MV-4-11 (cell line): ENCODE data around the gene GFRA1.

Experiments used
- DNase-seq: peaks from one replicate; lab custom pipeline; 2025; lab: John Stamatoyannopoulos, UW

Gene GFRA1

DNA sequence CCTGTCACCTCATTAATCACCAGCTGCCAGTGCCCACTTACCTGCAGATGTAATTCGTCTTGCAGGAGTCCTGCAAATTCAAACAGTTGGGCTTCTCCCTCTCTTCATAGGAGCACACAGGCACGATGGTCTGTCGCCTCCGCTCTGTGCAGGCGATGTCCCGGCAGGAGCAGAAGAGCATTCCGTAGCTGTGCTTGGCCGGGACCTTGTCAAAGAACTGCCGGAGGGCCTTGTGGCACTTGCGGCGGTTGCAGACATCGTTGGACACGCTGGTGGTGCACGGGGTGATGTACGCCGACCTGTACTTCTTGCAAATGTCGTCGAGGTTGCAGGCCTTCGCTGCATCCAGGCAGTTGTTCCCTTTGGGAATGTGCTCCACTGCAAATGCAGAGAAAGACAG lies 147.8 kb downstream of the GFRA1 start:
- no peak for DNase-seq

DNA sequence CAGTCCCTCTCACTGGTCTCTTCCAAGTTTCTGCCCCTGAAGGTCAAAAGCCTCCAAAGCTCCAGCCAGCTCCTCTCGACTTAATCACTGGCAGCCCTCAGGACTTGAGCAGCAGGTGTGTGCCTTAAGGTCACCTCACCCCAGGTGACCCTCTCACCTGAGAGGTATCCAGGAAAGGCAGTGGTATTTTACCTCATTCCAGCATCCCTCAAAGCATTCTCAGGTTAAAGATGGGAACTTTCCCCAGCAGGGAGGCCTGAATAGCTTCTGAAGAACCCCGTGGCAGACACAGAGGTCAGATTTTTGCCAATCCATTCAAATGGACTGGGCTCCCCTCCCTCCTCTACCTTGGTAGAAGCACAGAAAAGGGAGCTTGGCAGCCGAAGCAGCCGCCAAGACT lies 148.2 kb downstream of the GFRA1 start:
- no peak for DNase-seq

DNA sequence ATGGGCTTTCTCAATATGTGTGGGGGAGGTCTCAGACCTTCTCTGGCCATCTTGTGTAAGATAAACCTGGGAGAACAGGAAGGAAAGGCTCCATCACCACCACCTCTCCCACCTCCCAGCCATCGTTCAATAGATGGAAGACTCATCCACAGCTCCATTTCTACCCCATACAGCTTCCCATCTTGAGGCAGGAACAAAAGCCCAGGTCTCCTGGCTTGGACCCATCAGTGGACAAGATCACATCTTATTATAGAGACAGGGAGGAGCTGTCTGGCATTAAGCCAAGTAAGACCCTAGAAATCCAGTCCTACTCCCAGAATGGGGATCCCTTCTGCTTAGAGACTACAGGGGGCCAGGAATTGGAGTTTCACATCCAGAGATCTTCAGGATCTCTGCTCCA lies 150.3 kb downstream of the GFRA1 start:
- DNase-seq, result no peak

DNA sequence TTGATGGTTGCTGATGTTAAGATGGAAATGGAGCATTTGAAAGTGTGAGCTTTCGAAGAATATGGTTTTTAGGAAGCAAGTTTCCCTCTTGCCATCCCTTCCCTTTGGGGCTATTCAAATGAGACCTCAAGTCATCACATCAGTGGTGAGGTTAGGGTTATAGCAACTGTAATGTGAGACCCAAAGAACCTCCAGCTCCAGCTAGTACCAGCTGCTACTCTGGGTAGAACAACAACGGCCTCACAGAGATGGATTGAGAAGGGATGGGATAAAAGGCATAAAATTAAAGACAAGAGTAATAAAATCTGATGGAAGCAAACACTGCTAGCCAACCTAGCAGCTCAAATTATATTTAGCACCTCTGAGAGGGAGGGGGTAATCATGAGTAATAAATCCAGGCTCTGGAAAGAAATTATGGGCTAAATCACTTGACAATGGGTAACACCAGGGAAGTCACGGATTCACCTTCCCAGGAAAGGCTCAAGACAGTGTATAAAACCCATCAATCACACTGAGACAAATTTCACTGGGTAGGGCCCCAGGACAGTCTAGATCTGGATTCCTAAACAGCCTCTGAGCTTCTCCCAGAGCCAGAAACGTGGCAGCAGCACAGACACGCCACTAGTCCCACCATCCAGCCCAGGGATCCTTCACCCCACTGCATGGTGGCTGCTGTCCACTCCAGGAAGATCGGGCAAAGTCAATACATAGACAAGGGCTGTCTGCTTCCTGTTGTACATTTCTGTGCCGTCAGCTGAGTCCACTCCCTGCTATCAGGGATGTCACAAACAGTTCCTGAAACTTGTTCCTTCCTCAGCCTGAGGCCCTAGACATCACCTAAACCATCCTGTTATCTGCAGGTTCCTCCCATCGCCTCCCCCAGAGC lies 151.1 kb downstream of the GFRA1 start:
- no peak for DNase-seq

DNA sequence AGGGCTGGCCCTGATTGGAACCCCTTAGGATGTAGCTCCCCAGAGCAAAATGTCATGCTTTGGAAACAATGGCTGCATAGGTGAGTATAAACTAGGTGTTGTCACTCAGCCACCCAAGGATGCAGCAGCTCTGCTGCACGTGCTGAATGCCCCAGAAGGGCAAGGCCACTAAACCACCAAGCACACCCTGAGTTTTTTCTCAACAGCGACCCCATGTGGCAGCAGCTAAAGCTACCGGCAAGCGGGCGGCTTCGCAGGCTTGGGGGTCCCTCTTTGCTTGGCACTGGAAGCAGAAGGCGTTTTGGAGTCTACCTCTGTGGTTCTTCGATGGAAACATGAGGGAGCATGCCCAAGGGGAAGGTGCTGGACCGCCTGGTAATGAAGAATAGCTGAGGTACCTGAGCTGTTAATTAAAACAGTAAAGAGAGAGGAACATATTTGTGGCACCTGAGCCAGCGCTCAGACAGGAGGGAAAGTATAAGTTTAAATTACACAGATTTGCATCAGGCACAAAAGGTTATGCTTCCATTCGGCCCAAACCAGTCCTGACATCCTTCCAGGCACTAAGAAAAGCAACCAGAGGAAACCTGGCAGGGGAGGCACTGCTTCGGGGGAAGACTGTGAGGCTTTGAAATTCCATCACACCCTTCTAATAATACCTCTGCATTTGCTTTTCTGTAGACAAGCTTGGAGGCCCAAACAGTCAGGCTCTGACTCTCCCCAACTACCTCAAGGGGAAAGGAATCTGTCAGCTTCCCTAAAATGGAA lies 152.1 kb downstream of the GFRA1 start:
- DNase-seq, result no peak

DNA sequence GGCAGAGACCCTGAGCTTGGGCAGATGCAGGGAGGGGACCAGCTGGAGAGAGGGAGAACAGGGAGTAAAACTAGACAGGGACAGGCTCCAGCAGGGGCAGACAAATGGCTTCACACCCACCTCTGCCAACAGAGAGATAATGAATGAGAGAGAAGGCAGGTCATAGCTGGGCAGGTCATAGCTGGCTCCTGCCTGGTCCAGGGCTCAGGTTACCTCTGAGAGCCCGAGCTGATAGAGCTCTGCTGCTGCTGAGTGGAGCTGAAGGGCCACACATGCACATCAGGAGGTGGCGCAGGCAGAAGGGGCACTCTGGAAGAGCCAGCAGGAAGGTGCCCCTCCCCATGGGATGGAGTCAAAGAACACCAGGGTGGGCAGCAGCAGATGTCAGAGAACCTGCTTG lies 154.2 kb downstream of the GFRA1 start:
- no peak for DNase-seq

DNA sequence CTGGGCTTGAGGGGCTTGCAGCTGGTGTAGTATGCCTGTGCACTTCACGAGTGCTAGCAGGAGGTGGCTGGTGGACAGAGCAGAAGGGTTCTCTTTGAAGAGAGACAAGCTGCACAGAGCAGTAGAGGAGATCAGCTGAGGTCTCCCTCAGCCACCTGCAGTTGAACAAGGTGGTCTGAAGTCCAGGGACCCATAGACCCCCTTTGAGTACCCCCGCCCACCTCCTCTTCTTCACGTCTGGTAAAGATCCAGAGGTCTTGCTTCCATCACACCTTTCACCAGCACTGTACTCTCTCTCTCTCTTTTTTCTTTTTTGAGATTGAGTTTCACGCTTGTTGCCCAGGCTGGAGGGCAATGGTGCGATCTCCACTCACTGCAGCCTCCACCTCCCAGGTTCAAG lies 157.2 kb downstream of the GFRA1 start:
- no peak for DNase-seq

DNA sequence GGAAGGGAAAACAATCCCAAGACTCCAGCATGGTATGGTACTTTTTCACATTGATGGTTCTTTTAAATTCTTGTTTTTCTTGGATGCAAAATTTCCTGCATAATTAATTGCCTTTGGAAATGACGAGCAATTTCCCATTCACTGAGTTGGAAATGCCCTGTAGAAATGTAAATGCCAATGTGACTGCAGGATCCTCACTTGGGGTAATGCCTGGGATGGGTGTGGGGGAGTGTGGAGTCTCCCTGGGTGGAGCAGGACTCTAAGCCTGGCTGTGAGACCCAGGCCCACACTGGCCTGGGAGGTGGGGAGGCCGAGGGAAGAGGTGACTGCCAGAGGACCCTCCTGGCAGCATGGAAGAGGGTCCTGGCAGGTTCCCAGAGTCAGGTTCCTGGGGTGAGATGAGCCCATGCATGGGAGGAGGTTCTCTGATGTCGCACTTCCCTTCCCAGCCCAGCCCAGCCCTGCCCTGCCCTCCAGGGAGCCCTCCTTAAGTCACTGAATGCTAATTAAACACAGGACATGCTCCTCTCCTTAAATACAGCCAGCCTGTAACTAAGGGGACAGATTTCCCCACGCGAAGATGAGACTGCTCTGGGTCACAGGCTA lies 157.9 kb downstream of the GFRA1 start:
- no peak for DNase-seq

DNA sequence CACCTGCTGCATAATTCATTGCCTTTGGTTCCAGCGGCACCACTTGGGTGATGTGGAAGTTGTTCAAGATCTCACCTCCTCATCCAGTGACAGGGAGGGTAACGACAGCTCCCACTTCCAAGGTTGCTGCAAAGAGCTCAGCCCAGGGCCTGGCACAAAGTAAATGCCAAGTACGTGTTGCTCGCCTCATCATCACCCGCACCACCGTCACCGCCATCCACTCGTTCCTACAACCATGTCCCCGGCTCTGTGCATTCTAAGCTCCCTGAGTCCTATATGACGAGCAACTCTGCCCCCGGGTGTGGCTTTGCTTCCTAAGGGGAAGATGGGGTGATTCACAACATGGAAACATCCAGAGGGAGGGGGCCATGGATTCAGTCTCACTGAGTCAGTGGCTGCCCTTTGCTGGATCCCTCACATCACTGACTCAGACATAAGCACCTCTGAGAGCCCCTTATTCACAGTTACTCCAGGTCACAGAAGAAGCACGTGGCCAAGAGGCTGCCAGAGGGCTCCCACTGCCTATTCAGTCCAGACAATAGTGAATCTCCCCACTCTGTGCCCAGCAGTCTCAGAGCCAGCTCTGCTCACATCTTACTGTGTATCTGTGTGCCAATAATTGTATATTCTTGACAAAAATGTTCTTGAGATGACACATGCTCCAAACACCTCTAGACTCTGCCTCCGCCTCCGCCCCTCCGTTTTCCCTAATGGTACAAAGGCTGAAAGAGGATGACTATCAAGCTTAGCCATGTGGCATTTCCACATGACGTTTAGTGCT lies 159.1 kb downstream of the GFRA1 start:
- no peak for DNase-seq

DNA sequence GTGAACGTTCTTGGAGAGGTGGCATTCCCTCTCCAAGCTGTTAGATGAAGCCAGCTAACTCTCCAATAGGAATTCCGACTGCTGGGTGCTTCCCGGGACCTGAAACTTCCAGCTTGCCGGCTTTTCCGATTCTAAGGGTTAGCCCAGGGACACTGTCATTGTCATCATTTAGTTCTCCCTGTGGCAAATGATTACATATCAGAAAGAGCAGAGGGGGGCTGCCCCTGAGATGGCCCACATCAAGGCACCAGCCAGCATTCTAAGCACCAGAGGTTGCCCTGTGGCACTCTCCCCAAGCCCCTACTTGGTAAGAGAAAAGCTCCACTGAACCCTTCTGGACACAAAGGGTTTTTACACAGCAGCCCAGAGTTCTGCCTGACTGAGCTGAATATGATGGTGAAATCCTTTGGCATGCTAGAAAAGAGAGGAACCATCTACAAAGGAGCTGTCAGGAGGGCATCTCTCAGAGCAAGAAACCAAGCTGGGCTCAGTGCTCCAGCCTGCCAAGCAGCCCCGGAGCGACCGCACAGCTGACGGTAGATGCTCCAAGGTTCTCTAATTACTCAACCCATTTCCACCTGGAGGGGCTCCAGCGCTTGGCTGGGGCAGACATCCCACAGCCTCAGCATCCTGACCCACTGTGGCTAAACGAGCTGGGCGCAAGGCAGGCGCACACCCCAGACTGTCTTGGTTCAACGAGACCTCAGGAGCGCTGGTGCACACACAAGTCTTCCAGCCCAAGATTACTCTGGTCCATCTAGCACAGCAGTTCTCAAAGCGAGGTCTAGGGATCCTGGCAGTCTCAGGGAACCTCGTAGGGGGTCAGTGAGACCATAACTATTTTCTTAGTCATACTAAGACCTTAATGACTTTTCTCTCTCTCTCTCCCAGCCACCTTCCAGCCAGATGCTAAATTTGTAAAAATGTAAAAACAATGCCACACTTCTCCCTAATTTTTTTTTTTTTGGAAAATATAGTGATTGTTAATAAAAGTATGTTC lies 160.5 kb downstream of the GFRA1 start:
- no peak for DNase-seq

DNA sequence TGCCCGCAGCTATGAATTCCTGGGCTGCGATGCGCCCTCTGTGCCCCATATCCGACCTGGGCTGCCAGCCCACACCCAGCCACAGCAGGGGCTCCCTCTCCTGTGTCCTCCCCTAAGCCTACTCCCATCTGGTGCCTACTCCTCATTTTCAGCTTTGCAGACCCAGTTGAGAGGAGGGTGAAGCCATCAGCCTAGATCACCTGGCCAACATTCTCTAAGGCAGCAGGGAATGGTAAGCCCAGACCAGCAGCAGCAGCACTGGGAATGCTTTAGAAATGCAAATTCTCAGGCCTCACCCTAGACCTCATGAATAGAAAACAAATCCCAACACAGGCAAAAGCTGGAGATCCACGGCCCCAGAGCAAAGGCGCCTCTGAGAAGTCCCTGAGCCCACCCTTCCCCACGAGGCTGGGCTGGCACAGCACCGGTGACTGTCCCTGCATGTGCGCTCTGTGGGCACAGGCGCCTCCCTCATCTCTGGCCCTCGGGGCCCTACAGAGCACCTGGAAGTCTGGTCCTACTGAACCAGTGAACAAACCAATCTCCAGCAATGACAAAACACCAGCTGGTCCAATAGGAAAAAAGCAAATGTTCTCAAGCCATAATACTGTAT lies 161.4 kb downstream of the GFRA1 start:
- DNase-seq, result no peak

DNA sequence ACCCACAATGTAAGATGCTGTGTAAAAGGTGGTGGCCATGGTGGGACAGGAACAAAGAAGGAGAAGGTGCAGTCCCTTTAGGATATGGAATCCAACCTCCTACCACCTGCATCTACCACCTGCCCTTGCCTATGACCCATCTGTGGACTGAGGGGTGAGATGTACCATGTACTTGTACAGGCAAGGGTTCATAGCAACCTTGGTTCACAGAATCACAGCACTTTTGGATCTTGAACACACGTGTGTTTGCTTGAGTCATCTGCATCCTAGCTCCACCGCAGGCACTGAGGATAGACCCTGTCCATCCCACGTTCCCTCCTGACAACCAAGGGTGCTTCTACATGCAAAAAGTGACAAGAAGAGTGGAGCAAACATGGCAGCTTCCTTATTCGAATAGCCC lies 162.3 kb downstream of the GFRA1 start:
- no peak for DNase-seq

DNA sequence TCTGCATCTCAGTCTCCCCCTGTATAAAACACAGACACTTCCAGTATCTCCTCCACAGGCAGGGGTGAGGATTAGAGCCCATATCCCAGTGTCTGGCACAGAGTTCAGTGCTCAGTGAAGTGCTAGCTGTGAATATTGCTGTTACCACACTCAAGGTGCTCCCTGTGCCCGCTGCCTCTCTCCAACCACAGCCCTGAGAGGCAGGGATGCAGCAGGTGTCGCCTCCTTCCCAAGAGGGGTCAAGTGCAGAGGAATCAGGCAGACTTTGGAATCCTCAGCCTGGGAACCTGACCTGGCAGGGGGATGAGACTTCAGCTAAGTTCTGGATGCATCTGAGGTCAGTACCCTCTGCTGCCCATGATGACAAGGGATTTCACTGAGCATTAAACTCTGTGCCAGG lies 163.1 kb downstream of the GFRA1 start:
- no peak for DNase-seq

DNA sequence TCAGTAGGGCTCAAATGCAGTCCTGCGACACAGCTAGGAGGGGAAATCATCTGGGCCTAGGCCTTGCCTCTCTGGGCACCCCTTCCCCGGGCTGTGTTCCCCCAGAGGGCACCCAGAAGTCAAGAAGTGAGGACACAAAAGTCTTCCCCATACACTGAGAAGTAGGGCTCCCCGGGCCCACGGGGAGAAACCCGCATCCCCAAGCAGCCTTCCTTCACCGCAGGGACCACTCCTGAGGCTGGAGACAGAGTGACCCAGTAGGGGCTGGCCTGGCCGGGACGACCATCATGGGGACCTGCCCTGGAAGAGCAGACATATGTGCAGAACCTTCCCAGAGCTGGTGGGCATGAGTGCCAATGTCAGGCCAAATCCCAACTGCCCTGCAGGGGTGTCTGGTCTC lies 163.5 kb downstream of the GFRA1 start:
- DNase-seq, result no peak

DNA sequence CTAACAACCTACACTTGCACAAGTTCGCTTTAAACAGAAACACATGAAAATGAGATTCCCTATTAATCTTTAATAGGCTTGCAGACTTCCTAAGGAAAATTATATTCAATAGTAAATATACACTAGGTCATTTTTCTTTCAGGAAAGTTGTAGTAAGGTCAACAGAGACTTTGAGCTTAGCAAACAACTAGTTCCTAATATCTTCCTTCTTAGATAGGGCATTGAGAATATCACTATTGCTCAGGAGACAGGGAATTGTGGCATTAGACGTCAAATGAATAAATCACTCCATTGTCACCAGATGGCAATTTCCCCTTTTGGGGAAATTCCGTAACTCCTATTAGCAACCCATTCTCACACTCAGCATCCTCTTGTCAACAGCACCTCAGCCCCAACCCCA lies 164.9 kb downstream of the GFRA1 start:
- no peak for DNase-seq

DNA sequence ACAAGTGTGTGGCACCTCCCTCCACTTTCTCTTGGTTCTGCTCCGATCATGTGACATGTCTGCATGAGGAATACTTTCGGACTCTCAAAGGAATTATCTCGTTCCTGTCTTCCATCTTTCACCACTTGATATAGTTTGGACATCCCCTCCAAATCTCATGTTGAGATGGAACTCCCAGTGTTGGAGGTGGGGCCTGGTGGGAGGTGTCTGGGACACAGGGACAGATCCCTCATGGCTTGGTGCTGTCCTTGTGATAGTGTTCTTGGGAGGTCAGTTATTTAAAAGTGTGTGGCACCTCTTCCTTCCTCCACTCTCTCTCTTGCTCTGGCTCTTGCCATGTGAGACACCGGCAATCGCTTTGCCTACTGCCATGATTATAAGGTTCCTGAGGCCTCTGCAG lies 166.4 kb downstream of the GFRA1 start:
- no peak for DNase-seq

DNA sequence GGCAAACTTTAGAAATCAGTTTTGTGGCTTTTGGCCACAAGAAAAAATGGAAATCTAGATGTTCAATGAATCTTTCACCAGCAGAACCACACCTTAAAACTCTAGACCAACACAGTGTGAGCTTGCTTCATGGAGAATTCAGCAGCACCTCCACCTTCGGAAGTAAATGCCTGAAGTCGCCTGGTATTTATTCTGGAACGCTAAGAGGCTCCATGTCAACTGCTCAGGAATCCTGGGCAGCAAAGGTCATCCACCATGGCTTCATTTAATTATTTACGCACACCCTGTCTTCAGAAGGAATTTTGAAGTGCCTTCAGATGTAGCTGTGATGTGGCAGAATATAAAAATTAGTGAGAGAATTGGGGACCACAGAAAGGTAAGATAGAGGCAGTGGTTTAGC lies 167.7 kb downstream of the GFRA1 start:
- DNase-seq, result no peak

DNA sequence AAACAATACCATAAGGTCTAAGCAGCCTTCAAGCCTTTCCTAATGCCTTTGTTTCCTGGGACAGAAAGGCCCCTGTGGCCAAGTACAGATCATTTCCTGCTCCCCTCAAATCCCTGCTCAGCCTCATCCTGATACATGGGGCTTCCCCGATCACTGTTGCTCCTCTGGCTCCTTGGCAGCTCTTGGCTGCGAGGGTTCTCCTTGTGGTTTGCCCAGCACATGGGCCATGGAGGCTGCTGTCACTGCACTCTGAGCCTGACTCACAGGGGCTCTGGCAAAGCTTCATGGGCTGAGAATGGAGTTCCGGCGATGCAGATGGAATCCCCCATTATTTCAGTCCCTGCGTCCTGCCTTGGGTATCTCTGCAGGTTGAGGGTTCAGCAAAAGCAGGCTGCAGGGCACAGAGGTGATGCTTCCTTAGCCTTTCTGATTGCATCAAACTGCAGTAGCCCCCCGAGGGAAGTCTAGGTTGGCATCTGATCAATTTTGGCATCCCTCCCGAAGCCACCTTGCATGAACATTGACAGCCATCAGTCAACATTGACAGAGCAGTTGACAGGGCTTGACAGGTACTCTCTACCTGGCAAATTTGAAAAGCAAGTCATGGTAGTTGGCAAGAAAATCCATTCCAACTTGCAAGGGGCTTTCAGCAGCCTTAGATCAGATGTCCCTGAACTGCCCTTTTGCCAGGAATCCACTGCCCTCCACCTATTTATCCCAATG lies 168.6 kb downstream of the GFRA1 start:
- no peak for DNase-seq

DNA sequence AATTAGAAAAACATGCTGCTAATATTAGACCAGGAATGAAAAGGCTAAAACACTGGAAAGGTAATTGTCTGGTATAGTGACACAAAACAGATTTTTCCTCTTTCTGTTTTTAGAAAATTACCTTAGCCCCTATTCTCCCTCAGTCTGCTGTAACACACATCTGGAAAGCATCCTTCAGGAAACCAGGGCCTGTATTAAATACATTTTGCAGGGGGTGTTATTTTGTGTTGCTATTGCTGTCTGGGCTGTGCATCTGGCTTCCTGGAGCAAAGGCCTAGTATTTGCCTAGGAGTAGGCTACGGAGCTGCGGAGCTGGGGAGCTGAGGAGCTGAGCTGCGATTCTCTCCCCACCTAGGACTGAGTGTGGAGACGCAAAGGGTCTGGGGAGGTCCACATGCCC lies 169.3 kb downstream of the GFRA1 start:
- DNase-seq, result no peak
